Fibroblast of lung (primary cell): ENCODE measurements around the gene WDTC1. TPM values are rescaled to one million over a fixed set of nuclear protein-coding genes. Genes with fewer than 3 reads are reported as not detected.
"Not testable (repeated sequence)": the region's sequence is repeated elsewhere in the genome, so short reads cannot be mapped to it uniquely, and the experiment has no call there.

Source experiments
- DNase-seq, 2 donors: peaks; one replicate each; pipeline versions ENCODE4 v3.0.0 to v3.0.0-alpha.2; 2010; ENCODE audit warnings: low read depth in 2 of 2
- H2AFZ ChIP-seq: 2 replicates; pipeline ENCODE4 v1.5.1; 2012; ENCODE audit warnings: low read length, control low read depth, inconsistent platforms
- H3K27ac ChIP-seq: 2 replicates; pipeline ENCODE4 v1.5.1; 2011; ENCODE audit warnings: low read length, control low read depth; ENCODE audit not compliant: insufficient read depth
- H3K27me3 ChIP-seq: 2 replicates; pipeline ENCODE4 v1.5.1; 2011; ENCODE audit warnings: mild to moderate bottlenecking, low read length; ENCODE audit not compliant: control insufficient read depth, insufficient read depth
- H3K36me3 ChIP-seq: 2 replicates; pipeline ENCODE4 v1.5.1; 2011; ENCODE audit warnings: low read length; ENCODE audit not compliant: control insufficient read depth, insufficient read depth
- H3K4me1 ChIP-seq: 2 replicates; pipeline ENCODE4 v1.5.1; 2011; ENCODE audit warnings: low read length; ENCODE audit not compliant: control insufficient read depth, insufficient read depth; ENCODE audit errors: extremely low read depth
- H3K4me2 ChIP-seq: 2 replicates; pipeline ENCODE4 v1.5.1; 2011; ENCODE audit warnings: low read length, control low read depth; ENCODE audit not compliant: insufficient read depth; ENCODE audit errors: extremely low read depth
- H3K4me3 ChIP-seq, 4 experiments: fragments of 200-600 bp in 1 of 4; sonication (generic) in 1 of 4; replicated peaks in 1 of 4; 2 replicates each; pipeline ENCODE4 v1.5.1; 2011 to 2016; ENCODE audit warnings: low read length in 4 of 4, low read depth in 3 of 4, mild to moderate bottlenecking in 3 of 4, control low read depth in 2 of 4, inconsistent platforms in 1 of 4, mixed read lengths in 1 of 4; ENCODE audit not compliant: insufficient read depth in 1 of 4; ENCODE audit errors: control extremely low read depth in 1 of 4
- H3K79me2 ChIP-seq: 2 replicates; pipeline ENCODE4 v1.5.1; 2012; ENCODE audit warnings: mild to moderate bottlenecking, low read length, inconsistent platforms; ENCODE audit not compliant: control insufficient read depth, insufficient read depth
- H3K9ac ChIP-seq: 2 replicates; pipeline ENCODE4 v1.5.1; 2011; ENCODE audit warnings: mild to moderate bottlenecking, low read length, control low read depth; ENCODE audit not compliant: insufficient read depth
- H3K9me3 ChIP-seq: 2 replicates; pipeline ENCODE4 v1.5.1; 2012; ENCODE audit warnings: low read depth, low read length; ENCODE audit not compliant: control insufficient read depth, insufficient read depth
- H4K20me1 ChIP-seq: 2 replicates; pipeline ENCODE4 v1.5.1; 2011; ENCODE audit warnings: low read length; ENCODE audit not compliant: control insufficient read depth, insufficient read depth; ENCODE audit errors: extremely low read depth
- CTCF ChIP-seq, 2 donors: IDR thresholded peaks in 1 of 2; conservative IDR thresholded peaks in 1 of 2; 1 replicate in 1 of 2; 2 replicates in 1 of 2; pipeline ENCODE4 v1.5.1; 2011 to 2012; ENCODE audit warnings: low read length in 2 of 2, control low read depth in 1 of 2, inconsistent platforms in 1 of 2, low read depth in 1 of 2, mild to moderate bottlenecking in 1 of 2
- EZH2 ChIP-seq: IDR thresholded peaks from 2 replicates; pipeline ENCODE4 v1.5.1; 2012; ENCODE audit warnings: low read length, control low read depth, mild to moderate bottlenecking; ENCODE audit errors: missing control alignments
- polyA plus RNA-seq, 2 donors: library from polyadenylated mRNA; depleted of rRNA in 1 of 2; stranded (reverse) in 1 of 2; unstranded in 1 of 2; fragments of >200 nt; gene quantifications; 2 replicates each; pipeline ENCODE4 v1.2.1, GENCODE V29; 2011 to 2012; ENCODE audit warnings: missing spikeins in 1 of 2
- total RNA-seq: library from RNA; depleted of rRNA; stranded (reverse); fragments of >200 nt; gene quantifications from 2 replicates; pipeline ENCODE4 v1.2.1, GENCODE V29; 2014

Gene WDTC1
- total and polyA plus RNA-seq, 2 donors (not counting 1 experiment from before 2014, with no cell fraction given), result 10.7 to 23.3 TPM

- TF ChIP-seq EZH2 (no peak), CTCF (conservative IDR thresholded peaks at IDR 0.05 in 1 of 2, IDR thresholded peaks at IDR 0.05 in 1 of 2; ENCODE audit: low read depth in 1 of 2, low read length in 2 of 2) (no peak)
- Histone ChIP-seq H4K20me1 (no peaks in the 10 kb centered on the region), H3K4me1 (no peaks in the 10 kb centered on the region), H3K4me2 (no peak overlapping the region), H3K4me3 (no peak overlapping the region), H3K27me3 (no peaks in the 10 kb centered on the region), H3K9me3 (no peaks in the 10 kb centered on the region), H3K27ac (no peak overlapping the region), H3K9ac (no peak overlapping the region), H3K36me3 (no peaks in the 10 kb centered on the region), H2AFZ (no peak overlapping the region), H3K79me2 (peaks cover 4% of the 10 kb centered on the region)
- no peak for DNase-seq
Measured at GRCh38 chr1:27237112-27237511, 2.7 kb downstream of the WDTC1 start.

- Histone ChIP-seq H2AFZ (no peak overlapping the region), H3K4me3 (no peak overlapping the region), H3K36me3 (no peaks in the 10 kb centered on the region), H3K27me3 (no peaks in the 10 kb centered on the region), H3K4me1 (no peaks in the 10 kb centered on the region), H4K20me1 (no peaks in the 10 kb centered on the region), H3K27ac (no peak overlapping the region), H3K4me2 (no peak overlapping the region), H3K79me2 (peaks cover 4% of the 10 kb centered on the region), H3K9ac (no peak overlapping the region), H3K9me3 (no peaks in the 10 kb centered on the region)
- DNase-seq, result no peak
- TF ChIP-seq CTCF (conservative IDR thresholded peaks at IDR 0.05 in 1 of 2, IDR thresholded peaks at IDR 0.05 in 1 of 2; ENCODE audit: low read depth in 1 of 2, low read length in 2 of 2) (no peak), EZH2 (no peak)
Measured at GRCh38 chr1:27238032-27238431, 3.6 kb downstream of the WDTC1 start.

DNA sequence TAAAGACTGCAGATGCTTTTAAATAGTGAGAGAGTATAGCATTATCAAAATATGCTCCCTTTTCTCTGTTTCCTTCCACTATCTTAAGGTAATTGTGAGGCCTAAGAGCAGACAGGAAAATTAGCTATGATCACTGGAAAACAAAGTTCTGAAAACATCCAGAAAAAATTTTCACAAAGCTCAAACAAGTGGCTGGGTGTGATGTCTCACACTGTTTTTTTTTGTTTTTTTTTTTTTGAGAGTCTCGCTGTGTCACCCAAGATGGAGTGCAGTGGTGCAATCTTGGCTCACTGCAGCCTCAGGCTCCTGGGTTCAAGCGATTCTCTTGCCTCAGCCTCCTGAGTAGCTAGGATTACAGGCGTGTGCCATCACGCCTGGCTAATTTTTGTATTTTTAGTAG is 7.2 kb downstream of the WDTC1 start:
- no peak overlapping the region for H3K4me3 ChIP-seq
- TF ChIP-seq CTCF (conservative IDR thresholded peaks at IDR 0.05 in 1 of 2, IDR thresholded peaks at IDR 0.05 in 1 of 2; ENCODE audit: low read depth in 1 of 2, low read length in 2 of 2) (no peak), EZH2 (no peak)

DNA sequence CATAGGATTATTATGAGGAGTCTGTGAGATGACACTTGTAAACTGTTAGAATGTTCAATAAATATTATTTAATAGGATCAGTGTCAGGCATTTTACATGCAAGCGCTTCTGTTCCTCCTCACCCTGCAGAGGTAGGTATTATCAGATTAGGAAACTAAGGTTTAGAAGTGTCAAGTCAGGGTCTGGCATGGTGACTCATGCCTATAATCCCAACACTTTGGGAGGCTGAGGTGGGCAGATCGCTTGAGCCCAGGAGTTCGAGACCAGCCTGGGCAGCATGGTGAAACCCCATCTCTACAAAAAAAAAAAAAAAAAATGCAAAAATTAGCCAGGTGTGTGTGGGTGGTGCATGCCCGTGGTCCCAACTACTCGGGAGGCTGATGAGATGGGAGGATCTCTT is 9.2 kb downstream of the WDTC1 start:
- H3K36me3 ChIP-seq, H3K4me2 ChIP-seq, H3K79me2 ChIP-seq, H4K20me1 ChIP-seq, H3K4me1 ChIP-seq, H3K9me3 ChIP-seq, H3K9ac ChIP-seq, DNase-seq, H3K27ac ChIP-seq, H2AFZ ChIP-seq, H3K4me3 ChIP-seq, H3K27me3 ChIP-seq: not testable (repeated sequence)

More for the DNA sequence above, 7.2 kb downstream of the WDTC1 start:
- no peak overlapping the region for H3K27ac ChIP-seq
- H3K4me2 ChIP-seq, result no peak overlapping the region
- no peak overlapping the region for H3K9ac ChIP-seq
- no peaks in the 10 kb centered on the region for H3K36me3 ChIP-seq
- H3K9me3 ChIP-seq, result no peaks in the 10 kb centered on the region
- no peaks in the 10 kb centered on the region for H4K20me1 ChIP-seq
- DNase-seq, result no peak
- H3K4me1 ChIP-seq, result no peaks in the 10 kb centered on the region
- H3K27me3 ChIP-seq, result no peaks in the 10 kb centered on the region
- H3K79me2 ChIP-seq, result no peaks in the 10 kb centered on the region
- H2AFZ ChIP-seq, result no peak overlapping the region
